ENCODE results near the gene FAM187B.

DNA sequence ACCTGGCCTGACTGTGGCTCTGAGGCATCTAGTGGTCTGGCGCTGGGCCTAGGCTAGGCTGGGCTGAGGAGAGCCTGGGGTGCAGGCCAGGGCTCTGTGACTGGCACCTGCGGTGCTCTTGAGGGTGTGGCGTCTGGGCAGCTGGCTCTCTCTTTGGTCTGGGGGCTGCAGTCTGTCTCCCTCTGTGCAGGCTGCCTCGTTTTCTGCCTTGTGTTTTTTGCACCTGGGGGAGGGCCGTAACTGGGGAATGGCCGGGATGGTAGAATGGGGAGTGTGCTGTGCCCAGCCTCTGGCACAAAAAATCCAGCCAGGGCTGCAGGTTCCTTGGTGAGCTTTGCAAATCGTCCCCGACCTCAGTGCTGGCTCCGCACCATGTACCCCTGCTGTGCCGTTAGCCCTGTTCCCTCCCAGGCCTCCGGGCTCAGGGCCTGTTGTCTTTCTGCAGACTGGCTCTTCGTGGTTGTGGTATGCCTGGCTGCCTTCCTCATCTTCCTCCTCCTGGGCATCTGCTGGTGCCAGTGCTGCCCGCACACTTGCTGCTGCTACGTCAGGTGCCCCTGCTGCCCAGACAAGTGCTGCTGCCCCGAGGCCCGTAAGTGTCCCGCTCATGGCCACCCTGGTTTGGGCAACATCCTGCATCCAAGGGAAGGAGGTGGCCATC lies 33.7 kb upstream of the FAM187B start:
- TF ChIP-seq CTCF (optimal IDR thresholded peaks at IDR 0.05 in 1 of 3, IDR thresholded peaks at IDR 0.05 in 1 of 3, conservative IDR thresholded peaks at IDR 0.05 in 1 of 3; ENCODE audit: extremely low read depth in 1 of 3, insufficient read depth in 2 of 3, low read length in 3 of 3) (no peak), EZH2 (IDR thresholded peaks at IDR 0.05; ENCODE audit: low read length) (no peak)
